Calu3 (cell line): Measurements from ENCODE around the gene SF3A1. TPM values are rescaled to one million over a fixed set of nuclear protein-coding genes. Genes with fewer than 3 reads are reported as not detected.

Experiments
- BruUV-seq: library from RNA; stranded (reverse); fragments of 400-500 nt; replicated peaks from 2 replicates; lab custom pipeline; 2021; lab: Mats Ljungman, UMichigan
- CTCF ChIA-PET: fragments of 300-600 bp; sonication (Branson Sonifier 250); formaldehyde crosslinking; loops from one replicate; lab custom pipeline; 2022; ENCODE audit warnings: antibody characterized with exemption; lab: Charles Lee
- DNase-seq: peaks from one replicate; pipeline ENCODE4 v3.0.0; 2022
- H3K27ac Mint-ChIP-seq: one replicate; pipeline ENCODE4 v1.8.0; 2022; ENCODE audit warnings: mixed read lengths; ENCODE audit not compliant: unreplicated experiment
- H3K27me3 Mint-ChIP-seq: one replicate; pipeline ENCODE4 v1.8.0; 2022; ENCODE audit warnings: mixed read lengths; ENCODE audit not compliant: unreplicated experiment
- H3K36me3 Mint-ChIP-seq: one replicate; pipeline ENCODE4 v1.8.0; 2022; ENCODE audit warnings: mild to moderate bottlenecking, moderate library complexity, mixed read lengths; ENCODE audit not compliant: insufficient read depth, unreplicated experiment
- H3K4me1 Mint-ChIP-seq: one replicate; pipeline ENCODE4 v1.8.0; 2022; ENCODE audit warnings: mild to moderate bottlenecking, low read depth, mixed read lengths; ENCODE audit not compliant: unreplicated experiment
- H3K4me3 Mint-ChIP-seq: one replicate; pipeline ENCODE4 v1.8.0; 2022; ENCODE audit warnings: mild to moderate bottlenecking, low read depth, moderate library complexity, mixed read lengths; ENCODE audit not compliant: unreplicated experiment
- H3K9me3 Mint-ChIP-seq: one replicate; pipeline ENCODE4 v1.8.0; 2022; ENCODE audit warnings: low read depth, mixed read lengths; ENCODE audit not compliant: unreplicated experiment
- CTCF ChIP-seq: fragments of 200-600 bp; IDR thresholded peaks from one replicate; pipeline ENCODE4 v1.8.0; 2022; ENCODE audit warnings: antibody characterized with exemption; ENCODE audit not compliant: unreplicated experiment
- intact Hi-C: fragments of 100-400 bp; cut with micrococcal nuclease; formaldehyde crosslinking; loops from one replicate; pipeline ENCODE4 v1.10.0; 2022; ENCODE audit not compliant: unreplicated experiment
- total RNA-seq: library from RNA; stranded (reverse); gene quantifications from 2 replicates; pipeline ENCODE4 v1.2.3, GENCODE V29; 2022

Gene SF3A1
- total RNA-seq, 1 experiment from 2014 or later, result 197 TPM

GRCh38 chr22:30310881-30311771 is 45.6 kb downstream of the SF3A1 start:
- no peak overlapping the region for H3K4me3 Mint-ChIP-seq
- BruUV-seq, result no TSS peak
- H3K36me3 Mint-ChIP-seq, result peaks cover 8% of the 10 kb centered on the region
- CTCF ChIA-PET, result interaction anchor here (0.7 to 0.9 kb wide), 2 partner anchors 13 to 23 kb away, joined by 3 read pairs; no protein-coding TSS in a partner anchor
- no peak for DNase-seq
- H3K27ac Mint-ChIP-seq, result no peak overlapping the region
- no peak for TF ChIP-seq CTCF
- intact Hi-C loops, result no loop called here
- peaks cover 92% of the 10 kb centered on the region for H3K4me1 Mint-ChIP-seq
- H3K27me3 Mint-ChIP-seq, result no peaks in the 10 kb centered on the region
- H3K9me3 Mint-ChIP-seq, result no peaks in the 10 kb centered on the region

GRCh38 chr22:30309951-30310741 is 46.5 kb downstream of the SF3A1 start:
- BruUV-seq, result no TSS peak
- CTCF ChIA-PET, result interaction anchor here (0.7 to 1.0 kb wide), 2 partner anchors 12 to 22 kb away, joined by 3 to 7 read pairs; no protein-coding TSS in a partner anchor
- H3K27ac Mint-ChIP-seq, result no peak overlapping the region
- H3K4me3 Mint-ChIP-seq, result no peak overlapping the region
- H3K36me3 Mint-ChIP-seq, result peaks cover 8% of the 10 kb centered on the region
- no peak for TF ChIP-seq CTCF
- intact Hi-C loops, result no loop called here
- peaks cover 92% of the 10 kb centered on the region for H3K4me1 Mint-ChIP-seq
- H3K9me3 Mint-ChIP-seq, result no peaks in the 10 kb centered on the region
- no peaks in the 10 kb centered on the region for H3K27me3 Mint-ChIP-seq
- no peak for DNase-seq

GRCh38 chr22:30308518-30309230 is 48.0 kb downstream of the SF3A1 start:
- intact Hi-C loops, result no loop called here
- TF ChIP-seq CTCF, result no peak
- Mint-ChIP-seq H3K27ac (no peak overlapping the region), H3K4me1 (peaks cover 92% of the 10 kb centered on the region), H3K9me3 (no peaks in the 10 kb centered on the region), H3K36me3 (peaks cover 8% of the 10 kb centered on the region), H3K27me3 (no peaks in the 10 kb centered on the region), H3K4me3 (no peak overlapping the region)
- CTCF ChIA-PET, result interaction anchor here (0.6 to 1.3 kb wide), 2 partner anchors 10 to 120 kb away, joined by 4 to 14 read pairs; no protein-coding TSS in a partner anchor
- no peak for DNase-seq
- no TSS peak for BruUV-seq

- Mint-ChIP-seq H3K4me1 (peaks cover 92% of the 10 kb centered on the region), H3K4me3 (no peak overlapping the region), H3K36me3 (peaks cover 8% of the 10 kb centered on the region), H3K9me3 (no peaks in the 10 kb centered on the region), H3K27ac (no peak overlapping the region), H3K27me3 (no peaks in the 10 kb centered on the region)
- no TSS peak for BruUV-seq
- CTCF ChIA-PET, result interaction anchor here (0.6 to 1.3 kb wide), 2 partner anchors 10 to 119 kb away, joined by 4 to 14 read pairs; no protein-coding TSS in a partner anchor
- TF ChIP-seq CTCF, result no peak
- intact Hi-C loops, result no loop called here
- no peak for DNase-seq
These were observed 48.6 kb downstream of the SF3A1 start for GRCh38 chr22:30308093-30308492.
